Choroid plexus epithelial cell (primary cell): ENCODE data around the gene NID2.

Source experiments
- DNase-seq: peaks from one replicate; pipeline ENCODE4 v3.0.0-alpha.2; 2010; ENCODE audit warnings: low read depth
- H3K4me3 ChIP-seq: 2 replicates; pipeline ENCODE4 v1.5.1; 2011; ENCODE audit warnings: low read depth, mild to moderate bottlenecking, control low read depth, low read length, moderate library complexity
- CTCF ChIP-seq: conservative IDR thresholded peaks from 2 replicates; pipeline ENCODE4 v1.5.1; 2011; ENCODE audit warnings: low read depth, mild to moderate bottlenecking, control low read depth, inconsistent platforms, low read length, moderate library complexity

The NID2 gene

GRCh38 chr14:52026017-52026660 is 42.7 kb downstream of the NID2 start:
- no peak for TF ChIP-seq CTCF
- DNase-seq = no peak
- H3K4me3 ChIP-seq = no peak overlapping the region

- TF ChIP-seq CTCF = no peak
- no peak overlapping the region for H3K4me3 ChIP-seq
- DNase-seq = peak; percentile 98
Observed at GRCh38 chr14:52025310-52025709, 43.5 kb downstream of the NID2 start.

GRCh38 chr14:52023518-52023917 is 45.3 kb downstream of the NID2 start:
- TF ChIP-seq CTCF = no peak
- no peak overlapping the region for H3K4me3 ChIP-seq
- peak; percentile 81 for DNase-seq

GRCh38 chr14:52021957-52022600 is 46.8 kb downstream of the NID2 start:
- DNase-seq = no peak
- no peak overlapping the region for H3K4me3 ChIP-seq
- TF ChIP-seq CTCF = no peak

- DNase-seq = peak; percentile 63
- H3K4me3 ChIP-seq = no peak overlapping the region
- no peak for TF ChIP-seq CTCF
Observed at GRCh38 chr14:52020866-52021717, 47.8 kb downstream of the NID2 start.

- no peak for TF ChIP-seq CTCF
- no peak overlapping the region for H3K4me3 ChIP-seq
- no peak for DNase-seq
Observed at GRCh38 chr14:52020161-52020714, 48.6 kb downstream of the NID2 start.
